ENCODE results near the gene LYRM2.
"Not testable (repeated sequence)": the region's sequence is repeated elsewhere in the genome, so short reads cannot be mapped to it uniquely, and the experiment has no call there.

DNA sequence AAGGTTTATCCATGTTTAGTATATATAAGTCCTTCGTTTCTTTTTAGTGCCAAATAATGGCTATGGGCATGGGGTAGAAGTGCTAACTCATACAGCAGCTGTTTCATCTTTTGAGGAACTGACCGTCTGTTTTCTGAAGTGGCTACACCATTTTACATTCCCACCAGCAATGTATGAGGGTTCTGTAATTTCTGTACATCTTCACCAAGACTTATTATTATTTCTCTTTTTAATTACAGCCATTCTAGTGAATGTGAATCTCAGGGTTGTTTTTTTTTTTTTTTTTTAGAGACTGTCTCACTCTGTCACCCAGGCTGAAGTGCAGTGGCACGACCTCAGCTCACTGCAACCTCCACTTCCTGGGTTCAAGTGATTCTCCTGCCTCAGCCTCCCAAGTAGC, 2.1 kb downstream of the LYRM2 start:
- TF ChIP-seq, protein P1, sequence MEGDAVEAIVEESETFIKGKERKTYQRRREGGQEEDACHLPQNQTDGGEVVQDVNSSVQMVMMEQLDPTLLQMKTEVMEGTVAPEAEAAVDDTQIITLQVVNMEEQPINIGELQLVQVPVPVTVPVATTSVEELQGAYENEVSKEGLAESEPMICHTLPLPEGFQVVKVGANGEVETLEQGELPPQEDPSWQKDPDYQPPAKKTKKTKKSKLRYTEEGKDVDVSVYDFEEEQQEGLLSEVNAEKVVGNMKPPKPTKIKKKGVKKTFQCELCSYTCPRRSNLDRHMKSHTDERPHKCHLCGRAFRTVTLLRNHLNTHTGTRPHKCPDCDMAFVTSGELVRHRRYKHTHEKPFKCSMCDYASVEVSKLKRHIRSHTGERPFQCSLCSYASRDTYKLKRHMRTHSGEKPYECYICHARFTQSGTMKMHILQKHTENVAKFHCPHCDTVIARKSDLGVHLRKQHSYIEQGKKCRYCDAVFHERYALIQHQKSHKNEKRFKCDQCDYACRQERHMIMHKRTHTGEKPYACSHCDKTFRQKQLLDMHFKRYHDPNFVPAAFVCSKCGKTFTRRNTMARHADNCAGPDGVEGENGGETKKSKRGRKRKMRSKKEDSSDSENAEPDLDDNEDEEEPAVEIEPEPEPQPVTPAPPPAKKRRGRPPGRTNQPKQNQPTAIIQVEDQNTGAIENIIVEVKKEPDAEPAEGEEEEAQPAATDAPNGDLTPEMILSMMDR (IDR thresholded peaks at IDR 0.05): not testable (repeated sequence)
- not testable (repeated sequence) for TF ChIP-seq POLR2A, EP300 (IDR thresholded peaks at IDR 0.05)

Measured in ovary (tissue), 3 donors.